ENCODE results near the gene IGHMBP2.

Gene IGHMBP2

DNA sequence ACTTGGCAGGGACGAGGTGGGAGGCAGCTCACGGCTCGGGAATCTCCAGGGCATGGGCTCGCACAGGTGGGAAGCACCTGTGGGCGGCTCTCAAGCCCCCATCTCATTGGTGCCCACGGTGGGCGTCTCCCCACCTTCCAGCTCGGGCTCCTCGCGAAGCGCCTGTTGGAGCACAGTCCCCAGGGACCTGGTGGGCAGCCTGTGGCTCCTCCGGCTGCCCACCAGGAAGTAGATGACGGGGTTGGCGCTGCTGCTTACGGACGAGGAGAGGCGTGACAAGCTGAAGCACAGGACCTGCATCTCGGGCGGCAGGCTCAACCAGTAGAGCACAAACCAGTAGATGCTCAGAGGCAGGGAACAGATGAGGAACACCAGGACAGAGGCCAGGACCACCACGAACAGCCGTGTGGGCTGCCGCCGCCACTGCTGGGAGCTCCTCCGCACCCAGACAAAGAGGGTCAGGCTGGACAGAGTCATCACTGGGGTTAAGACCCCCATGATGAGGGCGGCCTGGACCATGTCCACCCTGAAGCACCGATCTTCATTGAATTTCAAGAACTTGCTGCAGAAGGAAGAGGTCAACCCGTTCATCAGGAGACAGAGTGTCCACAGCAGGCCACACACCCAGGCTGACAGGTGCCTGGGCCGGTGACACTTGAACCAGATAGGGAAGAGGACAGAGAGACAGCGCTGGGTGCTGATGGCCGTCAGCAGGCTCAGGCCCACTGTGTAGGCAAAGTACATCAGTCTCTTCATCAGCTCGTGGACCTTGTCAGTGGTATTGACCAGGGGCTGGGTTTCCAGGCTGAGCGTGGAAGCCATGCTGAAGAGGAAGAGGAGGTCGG is 76.5 kb downstream of the IGHMBP2 start:
- peak; percentile 24; the same call in 1 of the 2 replicates for TF ChIP-seq ZFHX2 (tag by site-specific recombination; conservative IDR thresholded peaks at IDR 0.05)
- TF ChIP-seq EGR2 (tag by site-specific recombination; IDR thresholded peaks at IDR 0.05; ENCODE audit: low read depth): peak; percentile 44; the same call in 1 of the 2 replicates
- no peak for TF ChIP-seq ZNF248 (tag by site-specific recombination; IDR thresholded peaks at IDR 0.05)
- Histone ChIP-seq H3K9me3 (ENCODE audit: control insufficient read depth, insufficient read depth, low read depth, low read length) (no peaks in the 10 kb centered on the region), H3K4me1 (ENCODE audit: control insufficient read depth, insufficient read depth, low read length) (no peaks in the 10 kb centered on the region), H3K4me3 (ENCODE audit: low read depth, low read length) (no peak overlapping the region), H3K27ac (ENCODE audit: extremely low read depth, low read depth, low read length) (no peak overlapping the region), H3K36me3 (ENCODE audit: control insufficient read depth in 2 of 2, insufficient read depth in 1 of 2, low read length in 2 of 2) (no peaks in the 10 kb centered on the region)
- POLR2A ChIA-PET: no interaction called here
- CTCF ChIA-PET: interaction anchor here (0.7 to 1.4 kb wide), 2 partner anchors 24 to 54 kb away, joined by 3 read pairs; no protein-coding TSS in a partner anchor

DNA sequence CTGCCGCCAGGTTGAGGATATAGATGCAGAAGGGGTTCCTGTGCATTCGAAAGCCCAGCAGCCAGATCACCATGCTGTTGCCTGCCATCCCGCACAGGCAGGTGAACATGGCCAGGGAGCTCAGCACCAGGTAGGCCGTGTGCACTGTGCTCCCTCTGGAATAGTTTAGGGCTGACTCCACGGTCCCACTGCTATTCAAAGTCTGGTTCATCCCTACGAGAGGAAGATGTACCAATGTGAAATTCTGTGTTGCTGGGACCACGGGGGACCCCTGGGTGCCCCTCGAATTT is 77.0 kb downstream of the IGHMBP2 start, which contains the start of gene MRGPRD:
TSS of gene MRGPRD (minus strand) at position 211 of the 290 bp plus-strand sequence. CDS start at position 211, 0 bp downstream.
- POLR2A ChIA-PET: no interaction called here
- CTCF ChIA-PET: interaction anchor here (0.7 to 1.4 kb wide), 2 partner anchors 25 to 108 kb away, joined by 3 read pairs; no protein-coding TSS in a partner anchor
- H3K4me1 ChIP-seq (ENCODE audit: control insufficient read depth, insufficient read depth, low read length): no peaks in the 10 kb centered on the region
- TF ChIP-seq ZFP37 (tag by site-specific recombination; IDR thresholded peaks at IDR 0.05): no peak
- no peak for TF ChIP-seq ZNF394 (tag by site-specific recombination; IDR thresholded peaks at IDR 0.05; ENCODE audit: borderline replicate concordance)
- TF ChIP-seq BCL11B (tag by site-specific recombination; IDR thresholded peaks at IDR 0.05; ENCODE audit: low read depth): no peak
- H3K9me3 ChIP-seq (ENCODE audit: control insufficient read depth, insufficient read depth, low read depth, low read length): no peaks in the 10 kb centered on the region
- no peak within 1 kb of the TSS for H3K27ac ChIP-seq (ENCODE audit: extremely low read depth, low read depth, low read length)
- no peaks in the 10 kb centered on the region for H3K36me3 ChIP-seq (ENCODE audit: control insufficient read depth in 2 of 2, insufficient read depth in 1 of 2, low read length in 2 of 2)
- no peak within 1 kb of the TSS for H3K4me3 ChIP-seq (ENCODE audit: low read depth, low read length)

DNA sequence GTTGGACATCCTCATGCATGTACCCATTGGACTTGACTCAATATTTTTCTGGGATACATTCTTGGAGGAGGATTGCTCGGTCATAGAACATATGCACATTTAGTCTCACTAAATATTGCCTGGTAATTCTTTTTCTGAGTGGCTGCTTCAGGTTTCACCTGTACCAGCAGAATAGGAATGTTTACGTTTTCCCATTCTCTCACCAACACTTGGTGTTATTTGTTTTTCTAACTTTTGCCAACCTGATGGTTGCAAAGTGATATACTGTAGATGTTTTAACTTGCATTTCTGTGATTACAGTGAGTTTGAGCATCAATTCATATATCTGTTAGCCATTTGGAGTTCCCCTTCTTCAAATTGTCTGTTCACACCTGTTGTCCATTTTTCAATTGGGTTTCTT is 78.4 kb downstream of the IGHMBP2 start:
- POLR2A ChIA-PET: no interaction called here

DNA sequence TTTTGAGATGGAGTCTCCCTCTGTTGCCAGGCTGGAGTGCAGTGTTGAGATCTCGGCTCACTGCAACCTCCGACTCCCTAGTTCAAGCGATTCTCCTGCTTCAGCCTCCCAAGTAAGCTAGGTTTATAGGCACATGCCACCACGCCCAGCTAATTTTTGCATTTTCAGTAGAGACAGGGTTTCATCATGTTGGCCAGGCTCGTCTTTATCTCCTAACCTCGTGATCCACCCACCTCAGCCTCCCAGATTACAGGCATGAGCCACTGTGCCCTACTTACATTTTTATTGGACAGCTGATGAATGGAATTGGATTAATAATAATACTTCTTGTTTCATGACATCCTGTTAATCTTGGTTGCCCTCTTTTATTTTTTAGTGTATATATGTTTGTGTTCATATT is 80.1 kb downstream of the IGHMBP2 start:
- ChIA-PET POLR2A (no interaction called here), CTCF (no interaction called here)
- no peaks in the 10 kb centered on the region for H3K4me1 ChIP-seq (ENCODE audit: control insufficient read depth, insufficient read depth, low read length)
- no peak for TF ChIP-seq ZEB2 (tag by site-specific recombination; IDR thresholded peaks at IDR 0.05)
- TF ChIP-seq KLF1 (tag by site-specific recombination; IDR thresholded peaks at IDR 0.05): 0 out of 2 replicates have a peak, but pooled peaks have one; percentile 15
- peak; percentile 21; the same call in 1 of the 2 replicates for TF ChIP-seq ZFHX2 (tag by site-specific recombination; conservative IDR thresholded peaks at IDR 0.05)
- TF ChIP-seq EGR2 (tag by site-specific recombination; IDR thresholded peaks at IDR 0.05; ENCODE audit: low read depth): 0 out of 2 replicates have a peak, but pooled peaks have one; percentile 14
- H3K27ac ChIP-seq (ENCODE audit: extremely low read depth, low read depth, low read length): no peak overlapping the region
- H3K9me3 ChIP-seq (ENCODE audit: control insufficient read depth, insufficient read depth, low read depth, low read length): no peaks in the 10 kb centered on the region
- no peak overlapping the region for H3K4me3 ChIP-seq (ENCODE audit: low read depth, low read length)
- H3K36me3 ChIP-seq (ENCODE audit: control insufficient read depth in 2 of 2, insufficient read depth in 1 of 2, low read length in 2 of 2): no peaks in the 10 kb centered on the region

More for the DNA sequence above, 78.4 kb downstream of the IGHMBP2 start:
- Histone ChIP-seq H3K4me1 (ENCODE audit: control insufficient read depth, insufficient read depth, low read length) (no peaks in the 10 kb centered on the region), H3K9me3 (ENCODE audit: control insufficient read depth, insufficient read depth, low read depth, low read length) (no peaks in the 10 kb centered on the region), H3K4me3 (ENCODE audit: low read depth, low read length) (no peak overlapping the region), H3K27ac (ENCODE audit: extremely low read depth, low read depth, low read length) (no peak overlapping the region), H3K36me3 (ENCODE audit: control insufficient read depth in 2 of 2, insufficient read depth in 1 of 2, low read length in 2 of 2) (no peaks in the 10 kb centered on the region)
- CTCF ChIA-PET: interaction anchor here (0.7 kb wide), 1 partner anchor 24 kb away, joined by 3 read pairs; no protein-coding TSS in a partner anchor
- TF ChIP-seq ZNF174 (tag by site-specific recombination; IDR thresholded peaks at IDR 0.05): no peak
- TF ChIP-seq HOXA7 (CRISPR knock-in tag; IDR thresholded peaks at IDR 0.05; ENCODE audit: borderline replicate concordance): no peak
- no peak for TF ChIP-seq ZNF324 (tag by site-specific recombination; IDR thresholded peaks at IDR 0.05)
- TF ChIP-seq GLIS1 (tag by site-specific recombination; IDR thresholded peaks at IDR 0.05): no peak
- TF ChIP-seq, protein P1, sequence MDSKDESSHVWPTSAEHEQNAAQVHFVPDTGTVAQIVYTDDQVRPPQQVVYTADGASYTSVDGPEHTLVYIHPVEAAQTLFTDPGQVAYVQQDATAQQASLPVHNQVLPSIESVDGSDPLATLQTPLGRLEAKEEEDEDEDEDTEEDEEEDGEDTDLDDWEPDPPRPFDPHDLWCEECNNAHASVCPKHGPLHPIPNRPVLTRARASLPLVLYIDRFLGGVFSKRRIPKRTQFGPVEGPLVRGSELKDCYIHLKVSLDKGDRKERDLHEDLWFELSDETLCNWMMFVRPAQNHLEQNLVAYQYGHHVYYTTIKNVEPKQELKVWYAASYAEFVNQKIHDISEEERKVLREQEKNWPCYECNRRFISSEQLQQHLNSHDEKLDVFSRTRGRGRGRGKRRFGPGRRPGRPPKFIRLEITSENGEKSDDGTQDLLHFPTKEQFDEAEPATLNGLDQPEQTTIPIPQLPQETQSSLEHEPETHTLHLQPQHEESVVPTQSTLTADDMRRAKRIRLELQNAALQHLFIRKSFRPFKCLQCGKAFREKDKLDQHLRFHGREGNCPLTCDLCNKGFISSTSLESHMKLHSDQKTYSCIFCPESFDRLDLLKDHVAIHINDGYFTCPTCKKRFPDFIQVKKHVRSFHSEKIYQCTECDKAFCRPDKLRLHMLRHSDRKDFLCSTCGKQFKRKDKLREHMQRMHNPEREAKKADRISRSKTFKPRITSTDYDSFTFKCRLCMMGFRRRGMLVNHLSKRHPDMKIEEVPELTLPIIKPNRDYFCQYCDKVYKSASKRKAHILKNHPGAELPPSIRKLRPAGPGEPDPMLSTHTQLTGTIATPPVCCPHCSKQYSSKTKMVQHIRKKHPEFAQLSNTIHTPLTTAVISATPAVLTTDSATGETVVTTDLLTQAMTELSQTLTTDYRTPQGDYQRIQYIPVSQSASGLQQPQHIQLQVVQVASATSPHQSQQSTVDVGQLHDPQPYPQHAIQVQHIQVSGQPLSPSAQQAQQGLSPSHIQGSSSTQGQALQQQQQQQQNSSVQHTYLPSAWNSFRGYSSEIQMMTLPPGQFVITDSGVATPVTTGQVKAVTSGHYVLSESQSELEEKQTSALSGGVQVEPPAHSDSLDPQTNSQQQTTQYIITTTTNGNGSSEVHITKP (tag by site-specific recombination; IDR thresholded peaks at IDR 0.05): no peak
- TF ChIP-seq REPIN1 (tag by site-specific recombination; IDR thresholded peaks at IDR 0.05; ENCODE audit: low read depth): no peak
- peak; percentile 96 for TF ChIP-seq ZNF184 (tag by site-specific recombination; IDR thresholded peaks at IDR 0.05)
- no peak for TF ChIP-seq EGR2 (tag by site-specific recombination; IDR thresholded peaks at IDR 0.05; ENCODE audit: low read depth)
